Measurements from ENCODE around the gene ZBTB17. TPM values are rescaled to one million over a fixed set of nuclear protein-coding genes. Genes with fewer than 3 reads are reported as not detected.
"Not testable (repeated sequence)": the region's sequence is repeated elsewhere in the genome, so short reads cannot be mapped to it uniquely, and the experiment has no call there.

The ZBTB17 gene
- polyA plus RNA-seq, 4 donors = 30.4 to 42.6 (median 33.7) TPM

GRCh38 chr1:15913607-15914006 is 62.3 kb downstream of the ZBTB17 start:
- not testable (repeated sequence) for DNase-seq (ENCODE audit: low read depth in 4 of 4, low spot score in 2 of 4)

GRCh38 chr1:15911927-15912326 is 64.0 kb downstream of the ZBTB17 start:
- no peak for DNase-seq (ENCODE audit: low read depth in 4 of 4, low spot score in 2 of 4)

- no peak for DNase-seq (ENCODE audit: low read depth in 4 of 4, low spot score in 2 of 4)
Observed at GRCh38 chr1:15911141-15911540, 64.8 kb downstream of the ZBTB17 start.

GRCh38 chr1:15908597-15908996 is 67.3 kb downstream of the ZBTB17 start:
- DNase-seq (ENCODE audit: low read depth in 4 of 4, low spot score in 2 of 4) = no peak

GRCh38 chr1:15902882-15903281 is 73.0 kb downstream of the ZBTB17 start:
- no peak for DNase-seq (ENCODE audit: low read depth in 4 of 4, low spot score in 2 of 4)

- DNase-seq (ENCODE audit: low read depth in 4 of 4, low spot score in 2 of 4) = no peak
Observed at GRCh38 chr1:15900662-15901279, 75.1 kb downstream of the ZBTB17 start.

GRCh38 chr1:15899266-15899665 is 76.6 kb downstream of the ZBTB17 start:
- no peak for DNase-seq (ENCODE audit: low read depth in 4 of 4, low spot score in 2 of 4)

GRCh38 chr1:15896841-15897610 is 78.9 kb downstream of the ZBTB17 start:
- DNase-seq (ENCODE audit: low read depth in 4 of 4, low spot score in 2 of 4) = not testable (repeated sequence)

- no peak for DNase-seq (ENCODE audit: low read depth in 4 of 4, low spot score in 2 of 4)
Observed at GRCh38 chr1:15895233-15895632, 80.7 kb downstream of the ZBTB17 start.

GRCh38 chr1:15892857-15893599 is 82.9 kb downstream of the ZBTB17 start:
- DNase-seq (ENCODE audit: low read depth in 4 of 4, low spot score in 2 of 4) = not testable (repeated sequence)

Other genes starting within 250 kb of the ZBTB17 start
- gene SLC25A34, start 239.8 kb downstream of the ZBTB17 start, polyA plus RNA-seq (ENCODE audit: insufficient read length in 4 of 4) = 1 to 10 TPM; 1.3 to 5.7 (median 2.9) TPM
- 1 to 10 TPM; 3.1 to 4.9 (median 4.4) TPM for gene TMEM82, start 233.6 kb downstream of the ZBTB17 start, polyA plus RNA-seq (ENCODE audit: insufficient read length in 4 of 4)
- gene FBLIM1, start 217.3 kb downstream of the ZBTB17 start, polyA plus RNA-seq (ENCODE audit: insufficient read length in 4 of 4) = 10 to 100 TPM; 46.1 to 67.0 (median 56.0) TPM
- gene UQCRHL, start 168.5 kb downstream of the ZBTB17 start, polyA plus RNA-seq (ENCODE audit: insufficient read length in 4 of 4) = 1 to 10 TPM; 1.4 to 3.8 (median 1.7) TPM
- 10 to 100 TPM; 46.9 to 70.6 (median 58.3) TPM for gene SPEN, start 128.4 kb downstream of the ZBTB17 start, polyA plus RNA-seq (ENCODE audit: insufficient read length in 4 of 4)
- gene SRARP, start 28.1 kb upstream of the ZBTB17 start, polyA plus RNA-seq (ENCODE audit: insufficient read length in 4 of 4) = under 1 TPM; 0.07 to 0.29 (median 0.16) TPM
- gene HSPB7, start 41.9 kb upstream of the ZBTB17 start, polyA plus RNA-seq (ENCODE audit: insufficient read length in 4 of 4) = 1 to 10 TPM; 3.4 to 6.0 (median 4.7) TPM
- 10 to 100 TPM; 13.8 to 24.5 (median 18.1) TPM for gene CLCNKA, start 45.9 kb upstream of the ZBTB17 start, polyA plus RNA-seq (ENCODE audit: insufficient read length in 4 of 4)
- 10 to 100 TPM; 37.3 to 73.1 (median 60.9) TPM for gene CLCNKB, start 67.7 kb upstream of the ZBTB17 start, polyA plus RNA-seq (ENCODE audit: insufficient read length in 4 of 4)
- 1 to 10 TPM; 1.0 to 2.7 (median 2.0) TPM for gene FAM131C, start 97.5 kb upstream of the ZBTB17 start, polyA plus RNA-seq (ENCODE audit: insufficient read length in 4 of 4)
- 10 to 100 TPM; 12.9 to 25.0 (median 20.1) TPM for gene EPHA2, start 180.0 kb upstream of the ZBTB17 start, polyA plus RNA-seq (ENCODE audit: insufficient read length in 4 of 4)
- gene ARHGEF19, start 236.6 kb upstream of the ZBTB17 start, polyA plus RNA-seq (ENCODE audit: insufficient read length in 4 of 4) = 10 to 100 TPM; 16.7 to 28.3 (median 23.0) TPM

All from left renal cortex interstitium (tissue), 4 donors.